GM21786 (cell line): Measurements from ENCODE around the gene TNFRSF12A.
A peak's percentile ranks its signal among the peaks of the same experiment; 100 is the strongest.
"Not testable (repeated sequence)": the region's sequence is repeated elsewhere in the genome, so short reads cannot be mapped to it uniquely, and the experiment has no call there.

Experiments
- ATAC-seq: cut with Tn5 transposase; IDR thresholded peaks from one replicate; pipeline ENCODE4 v1.9.1; 2021; ENCODE audit not compliant: unreplicated experiment

Gene TNFRSF12A

GRCh38 chr16:3045758-3046640 is 25.8 kb downstream of the TNFRSF12A start, which contains the start of gene MMP25:
MMP25 (plus strand) TSS chr16:3046561; CDS start chr16:3046918, 357 bp downstream.
- no peak for ATAC-seq

- ATAC-seq = no peak
Measured at GRCh38 chr16:3046641-3047386, 26.6 kb downstream of the TNFRSF12A start.

DNA sequence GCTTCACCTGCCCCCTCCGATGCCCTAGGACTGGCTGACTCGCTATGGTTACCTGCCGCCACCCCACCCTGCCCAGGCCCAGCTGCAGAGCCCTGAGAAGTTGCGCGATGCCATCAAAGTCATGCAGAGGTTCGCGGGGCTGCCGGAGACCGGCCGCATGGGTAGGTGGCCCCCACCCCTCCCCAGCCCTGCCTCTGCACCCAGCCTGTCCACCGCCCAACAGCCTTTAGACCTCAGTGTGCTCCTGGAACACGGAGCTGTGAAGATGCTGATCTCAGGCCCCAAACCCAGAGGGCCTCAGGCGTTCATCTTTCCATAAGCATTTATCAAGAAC is 27.2 kb downstream of the TNFRSF12A start:
- ATAC-seq = no peak

GRCh38 chr16:3049921-3050481 is 29.8 kb downstream of the TNFRSF12A start:
- no peak for ATAC-seq

DNA sequence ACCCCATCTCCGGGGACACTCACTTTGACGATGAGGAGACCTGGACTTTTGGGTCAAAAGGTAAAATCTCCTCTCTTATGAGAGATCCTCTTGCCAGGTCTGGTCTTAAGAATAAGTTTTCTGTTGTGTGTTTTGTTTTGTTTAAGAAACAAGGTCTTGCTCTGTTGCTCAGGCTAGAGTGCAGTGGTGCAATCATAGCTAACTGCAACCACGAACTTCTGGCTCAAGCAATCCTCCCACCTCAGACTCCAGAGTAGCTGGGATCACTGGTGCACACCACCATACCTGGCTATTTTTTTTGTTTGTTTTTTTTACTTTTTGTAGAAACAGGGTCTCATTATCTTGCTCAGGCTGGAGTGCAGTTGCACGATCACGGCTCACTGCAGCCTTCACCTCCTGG is 30.3 kb downstream of the TNFRSF12A start:
- no peak for ATAC-seq

DNA sequence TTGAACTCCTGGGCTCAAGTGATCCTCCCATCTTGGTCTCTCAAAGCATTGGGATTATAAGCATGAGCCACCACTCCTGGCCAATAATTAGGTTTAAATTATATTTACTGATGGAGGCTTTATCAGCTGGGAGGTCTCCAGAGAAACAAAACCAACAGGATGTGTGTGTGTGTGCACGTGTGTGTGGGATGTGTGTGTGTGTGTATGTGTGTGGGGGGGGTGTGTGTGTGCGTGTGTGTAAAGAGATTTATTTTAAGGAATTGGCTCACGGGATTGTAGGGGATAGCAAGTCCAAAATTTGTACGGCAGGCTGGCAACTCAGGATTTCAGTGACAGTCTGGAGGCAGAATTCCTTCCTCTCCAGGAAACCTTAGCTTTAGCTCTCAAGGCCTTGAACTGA is 30.8 kb downstream of the TNFRSF12A start:
- ATAC-seq = no peak

DNA sequence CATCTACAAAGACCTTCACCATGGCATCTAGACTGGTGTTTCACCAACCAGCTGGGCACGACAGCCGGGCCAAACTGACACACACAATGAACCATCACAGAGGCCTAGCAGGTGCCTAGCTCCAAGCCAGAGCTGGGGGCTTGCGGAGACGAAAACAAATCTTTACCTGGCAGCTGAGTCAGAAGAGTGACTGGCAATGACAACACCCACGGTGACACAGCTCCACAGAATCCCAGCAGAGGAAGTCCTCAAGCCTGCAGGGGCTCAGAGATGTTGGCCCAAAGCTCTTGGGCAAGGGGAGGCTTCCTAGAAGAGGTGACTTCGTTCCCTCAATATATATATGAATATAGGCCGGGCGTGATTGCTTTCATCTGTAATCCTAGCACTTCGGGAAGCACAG is 31.3 kb downstream of the TNFRSF12A start:
- ATAC-seq = no peak

GRCh38 chr16:3052571-3053329 is 32.6 kb downstream of the TNFRSF12A start:
- not testable (repeated sequence) for ATAC-seq

DNA sequence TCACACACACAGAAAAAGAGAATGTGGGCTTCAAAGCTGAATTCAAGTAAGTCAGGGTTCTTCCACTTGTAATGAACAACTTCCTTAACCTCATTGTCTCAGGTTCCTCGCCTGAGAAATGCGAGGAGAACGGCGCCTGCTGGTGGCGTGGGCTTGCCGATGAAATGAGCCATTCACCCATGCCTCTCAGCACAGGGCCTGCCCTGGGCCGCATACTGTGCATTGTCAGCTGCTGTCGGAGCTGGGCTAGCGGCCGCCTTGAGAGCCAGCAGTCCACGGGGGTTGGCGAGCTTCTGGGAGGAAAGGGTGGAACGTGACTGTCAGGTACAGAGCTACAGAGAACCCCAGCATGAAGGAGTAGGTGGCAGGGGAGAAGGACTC is 33.2 kb downstream of the TNFRSF12A start:
- ATAC-seq = not testable (repeated sequence)

- ATAC-seq = no peak
Measured at GRCh38 chr16:3054965-3055733, 35.0 kb downstream of the TNFRSF12A start.

GRCh38 chr16:3055734-3056115 is 35.6 kb downstream of the TNFRSF12A start:
- not testable (repeated sequence) for ATAC-seq

DNA sequence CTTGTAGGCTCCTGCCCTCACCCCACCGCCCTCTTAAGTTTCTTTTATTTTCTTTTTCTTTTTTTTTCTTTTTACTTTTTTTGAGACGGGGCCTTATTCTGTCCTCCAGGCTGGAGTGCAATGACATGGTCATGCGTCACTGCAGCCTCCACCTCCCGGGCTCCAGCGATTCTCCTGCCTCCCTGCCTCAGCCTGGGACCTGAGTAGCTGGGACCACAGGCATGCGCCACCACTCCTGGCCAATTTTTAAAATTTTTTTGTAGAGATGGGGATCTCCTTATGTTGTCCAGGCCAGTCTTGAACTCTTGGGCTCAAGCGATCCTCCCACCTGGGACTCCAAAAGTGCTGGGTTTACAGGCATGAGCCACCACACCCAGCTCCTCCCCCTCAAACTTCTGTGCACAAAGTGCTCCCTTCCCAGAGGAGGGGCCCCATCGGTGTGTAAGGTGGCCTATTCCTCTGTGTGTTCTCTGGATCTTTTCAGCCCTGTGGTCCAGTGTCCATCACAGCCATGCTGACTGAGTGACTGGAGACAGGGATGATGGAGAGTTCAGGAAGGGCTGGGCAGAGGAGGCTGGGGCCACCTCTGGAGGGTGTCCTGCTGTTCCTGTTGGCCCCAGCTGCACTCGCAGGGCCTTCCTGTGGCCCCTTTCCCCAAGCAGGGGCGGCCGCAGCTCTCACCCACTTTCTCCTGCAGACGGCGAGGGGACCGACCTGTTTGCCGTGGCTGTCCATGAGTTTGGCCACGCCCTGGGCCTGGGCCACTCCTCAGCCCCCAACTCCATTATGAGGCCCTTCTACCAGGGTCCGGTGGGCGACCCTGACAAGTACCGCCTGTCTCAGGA is 36.4 kb downstream of the TNFRSF12A start:
- no peak for ATAC-seq

DNA sequence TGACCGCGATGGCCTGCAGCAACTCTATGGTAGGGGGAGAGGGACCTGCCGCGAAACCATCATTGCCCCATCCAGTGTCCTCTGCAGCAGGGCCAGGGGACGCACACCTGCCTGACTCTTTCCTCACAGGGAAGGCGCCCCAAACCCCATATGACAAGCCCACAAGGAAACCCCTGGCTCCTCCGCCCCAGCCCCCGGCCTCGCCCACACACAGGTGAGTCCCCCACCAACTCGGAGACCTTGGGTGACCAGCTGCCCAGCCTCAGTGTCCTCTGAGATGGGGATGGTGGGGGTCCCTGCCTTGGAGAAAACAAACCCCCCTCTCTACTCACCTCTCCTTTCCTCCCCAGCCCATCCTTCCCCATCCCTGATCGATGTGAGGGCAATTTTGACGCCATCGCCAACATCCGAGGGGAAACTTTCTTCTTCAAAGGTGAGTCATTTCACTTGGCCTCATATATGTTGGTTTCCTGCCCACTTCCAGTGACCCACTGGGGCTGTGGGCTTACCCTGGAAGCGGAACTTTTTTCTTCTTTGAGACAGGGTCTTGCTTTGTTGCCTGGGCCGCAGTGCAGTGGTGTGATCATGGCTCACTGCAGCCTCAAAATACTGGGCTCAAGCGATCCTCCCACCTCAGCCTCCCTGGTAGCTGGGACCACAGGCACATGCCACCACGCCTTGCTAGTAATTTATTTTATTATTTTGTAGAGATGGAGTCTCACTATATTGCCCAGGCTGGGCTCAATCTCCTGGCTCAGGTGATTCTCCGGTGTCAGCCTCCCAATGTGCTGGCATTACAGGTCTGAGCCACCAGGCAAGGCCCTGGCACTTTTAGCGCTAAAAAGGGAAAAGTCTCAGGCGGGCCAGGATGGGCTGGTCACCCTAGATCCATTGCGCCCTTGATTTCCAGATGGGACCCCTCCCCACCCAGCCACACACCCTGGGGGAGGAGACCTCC is 37.3 kb downstream of the TNFRSF12A start:
- no peak for ATAC-seq

- peak; percentile 30 for ATAC-seq
Measured at GRCh38 chr16:3058139-3059030, 38.2 kb downstream of the TNFRSF12A start.

GRCh38 chr16:3059041-3059722 is 39.0 kb downstream of the TNFRSF12A start:
- ATAC-seq = peak; percentile 68

DNA sequence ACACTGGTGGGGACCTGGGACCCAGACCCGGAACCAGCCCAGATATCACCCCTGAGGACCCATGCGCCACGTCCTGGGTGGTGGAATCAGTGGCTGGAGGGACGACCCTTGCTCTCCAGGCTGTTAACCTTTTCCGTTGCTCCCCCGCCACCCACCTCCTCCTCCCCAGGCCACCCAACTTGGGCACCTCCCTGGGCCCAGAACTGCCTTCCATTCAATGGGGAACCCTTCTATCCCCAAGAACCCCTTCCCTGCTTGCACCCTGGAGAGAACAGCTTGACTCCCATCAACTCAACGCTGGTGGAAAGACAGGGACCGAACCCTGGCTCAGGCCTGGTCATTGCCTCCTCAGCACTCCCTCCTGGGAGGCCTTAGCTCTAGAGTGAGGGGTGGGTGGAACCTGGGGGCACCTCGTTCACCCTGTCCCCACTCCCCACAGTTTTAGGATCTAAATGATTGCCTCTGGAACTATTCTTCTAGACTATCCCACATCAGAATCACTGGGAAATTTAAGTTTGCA is 39.6 kb downstream of the TNFRSF12A start:
- ATAC-seq = no peak
